ENCODE data around the gene GPC1. TPM values are rescaled to one million over a fixed set of nuclear protein-coding genes. Genes with fewer than 3 reads are reported as not detected.
A peak's percentile ranks its signal among the peaks of the same experiment; 100 is the strongest.

GPC1 gene
- total and polyA plus RNA-seq, 10 donors, result 4.1 to 25.0 (median 15.1) TPM

GRCh38 chr2:240403396-240404104 is 31.9 kb upstream of the GPC1 start:
- TF ChIP-seq CTCF (IDR thresholded peaks at IDR 0.05 in 8 of 11, conservative IDR thresholded peaks at IDR 0.05 in 3 of 11), result no peak
- no peak for TF ChIP-seq POLR2A (IDR thresholded peaks at IDR 0.05)
- no peak for TF ChIP-seq POLR2AphosphoS5 (IDR thresholded peaks at IDR 0.05)
- 60 to 80% (median 66%) methylated on average over 15 to 18 of the region's 18 CpGs for WGBS, 5 donors
- H3K9me3 ChIP-seq, result no peaks in the 10 kb centered on the region
- no peak overlapping the region for H3K27ac ChIP-seq
- peaks cover 0 to 16% (median 0%) of the 10 kb centered on the region in 7 donors for H3K27me3 ChIP-seq (replicated peaks in 1 of 7)
- no peaks in the 10 kb centered on the region for H3K36me3 ChIP-seq
- H3K4me3 ChIP-seq, result no peak overlapping the region
- intact Hi-C loops (cut with DNase I; ENCODE audit: low total_unique reads), result no loop called here
- no peak for DNase-seq
- H3K4me1 ChIP-seq, result no peaks in the 10 kb centered on the region

GRCh38 chr2:240404174-240404852 is 31.1 kb upstream of the GPC1 start:
- Histone ChIP-seq H3K4me3 (no peak overlapping the region), H3K27ac (no peak overlapping the region), H3K9me3 (no peaks in the 10 kb centered on the region), H3K36me3 (no peaks in the 10 kb centered on the region), H3K27me3 (replicated peaks in 1 of 7) (peaks cover 0 to 16% (median 0%) of the 10 kb centered on the region in 7 donors), H3K4me1 (no peaks in the 10 kb centered on the region)
- TF ChIP-seq POLR2A (IDR thresholded peaks at IDR 0.05) (no peak), CTCF (IDR thresholded peaks at IDR 0.05 in 8 of 11, conservative IDR thresholded peaks at IDR 0.05 in 3 of 11) (no peak)
- intact Hi-C loops (cut with DNase I; ENCODE audit: low total_unique reads), result no loop called here
- 92 to 97% (median 93%) methylated on average over 18 of the region's 18 CpGs for WGBS, 5 donors
- no peak for DNase-seq

GRCh38 chr2:240405133-240405532 is 30.3 kb upstream of the GPC1 start:
- 87 to 93% (median 89%) methylated on average over 15 of the region's 15 CpGs for WGBS, 5 donors
- peak; percentile 42 for DNase-seq
- peaks cover 0 to 14% (median 0%) of the 10 kb centered on the region in 7 donors for H3K27me3 ChIP-seq (replicated peaks in 1 of 7)
- no peak overlapping the region for H3K4me3 ChIP-seq
- no peaks in the 10 kb centered on the region for H3K9me3 ChIP-seq
- TF ChIP-seq POLR2A (IDR thresholded peaks at IDR 0.05), result no peak
- intact Hi-C loops (cut with DNase I; ENCODE audit: low total_unique reads), result no loop called here
- H3K4me1 ChIP-seq, result no peaks in the 10 kb centered on the region
- no peaks in the 10 kb centered on the region for H3K36me3 ChIP-seq
- no peak overlapping the region for H3K27ac ChIP-seq

GRCh38 chr2:240405684-240406313 is 29.7 kb upstream of the GPC1 start:
- peak; percentile 52 for DNase-seq
- TF ChIP-seq CTCF (IDR thresholded peaks at IDR 0.05 in 8 of 11, conservative IDR thresholded peaks at IDR 0.05 in 3 of 11), result no peak
- no peak for TF ChIP-seq POLR2AphosphoS5 (IDR thresholded peaks at IDR 0.05)
- no peak for TF ChIP-seq POLR2A (IDR thresholded peaks at IDR 0.05)
- no peaks in the 10 kb centered on the region for H3K36me3 ChIP-seq
- no peaks in the 10 kb centered on the region for H3K4me1 ChIP-seq
- peaks cover 0 to 7% (median 0%) of the 10 kb centered on the region in 7 donors for H3K27me3 ChIP-seq (replicated peaks in 1 of 7)
- H3K4me3 ChIP-seq, result no peak overlapping the region
- intact Hi-C loops (cut with DNase I; ENCODE audit: low total_unique reads), result no loop called here
- WGBS, 5 donors, result 80 to 91% (median 86%) methylated on average over 8 to 9 of the region's 9 CpGs
- no peak overlapping the region for H3K27ac ChIP-seq
- H3K9me3 ChIP-seq, result no peaks in the 10 kb centered on the region
